DMS153 treated with DMSO at 0.1 percent for 48 hours (cell line): ENCODE measurements around the gene SF3B4.
A peak's percentile ranks its signal among the peaks of the same experiment; 100 is the strongest.

ENCODE experiments used
- DNase-seq: peaks from one replicate; lab custom pipeline; 2025; ENCODE audit not compliant: unreplicated experiment; lab: John Stamatoyannopoulos, UW

Gene SF3B4

GRCh38 chr1:149933208-149933607 is 5.6 kb upstream of the SF3B4 start:
- DNase-seq = no peak

- no peak for DNase-seq
Observed at GRCh38 chr1:149932474-149932873, 4.9 kb upstream of the SF3B4 start.

GRCh38 chr1:149931212-149931790 is 3.7 kb upstream of the SF3B4 start:
- DNase-seq = no peak

- DNase-seq = no peak
Observed at GRCh38 chr1:149929856-149930255, 2.3 kb upstream of the SF3B4 start.

- DNase-seq = no peak
Observed at GRCh38 chr1:149928401-149928724, 760 bp upstream of the SF3B4 start.

- DNase-seq = no peak
Observed at GRCh38 chr1:149927056-149927562, 494 bp downstream of the SF3B4 start.

- no peak for DNase-seq
Observed at GRCh38 chr1:149926296-149926695, 1.3 kb downstream of the SF3B4 start.

GRCh38 chr1:149925751-149926150 is 1.9 kb downstream of the SF3B4 start:
- no peak for DNase-seq

GRCh38 chr1:149925345-149925744 is 2.3 kb downstream of the SF3B4 start:
- DNase-seq = no peak

GRCh38 chr1:149923626-149924025 is 4.0 kb downstream of the SF3B4 start:
- DNase-seq = no peak

GRCh38 chr1:149917571-149918144 is 9.9 kb downstream of the SF3B4 start, which contains the start of gene SV2A:
Gene SV2A, minus strand, starts transcription at chr1:149917844. Its CDS starts 4,004 bp downstream, at chr1:149913840.
- DNase-seq = peak; percentile 68

- no peak for DNase-seq
Observed at GRCh38 chr1:149916898-149917252, 10.7 kb downstream of the SF3B4 start.

- DNase-seq = no peak
Observed at GRCh38 chr1:149916193-149916897, 11.3 kb downstream of the SF3B4 start.

- DNase-seq = no peak
Observed at GRCh38 chr1:149915429-149916192, 12.0 kb downstream of the SF3B4 start.

- no peak for DNase-seq
Observed at GRCh38 chr1:149914545-149914944, 13.1 kb downstream of the SF3B4 start.

- no peak for DNase-seq
Observed at GRCh38 chr1:149906570-149907075, 21.0 kb downstream of the SF3B4 start.

- no peak for DNase-seq
Observed at GRCh38 chr1:149903836-149904491, 23.6 kb downstream of the SF3B4 start.

- DNase-seq = peak; percentile 96
Observed at GRCh38 chr1:149899460-149900284, 27.9 kb downstream of the SF3B4 start, which contains the start of gene BOLA1. Gene BOLA1, plus strand, starts transcription at chr1:149899568. Its CDS starts 492 bp downstream, at chr1:149900060.

- no peak for DNase-seq
Observed at GRCh38 chr1:149896575-149896974, 31.0 kb downstream of the SF3B4 start.

- no peak for DNase-seq
Observed at GRCh38 chr1:149888999-149889289, 38.7 kb downstream of the SF3B4 start.
